NCI-H1417 (cell line): Measurements from ENCODE around the gene ST7L.
A peak's percentile ranks its signal among the peaks of the same experiment; 100 is the strongest.

ENCODE experiments used
- DNase-seq, 3 experiments: peaks; one replicate each; lab custom pipeline; 2025; lab: John Stamatoyannopoulos, UW

The ST7L gene

GRCh38 chr1:112618114-112618720 is 724 bp downstream of the ST7L start:
- peak in 2 of 3 experiments; percentile 21 to 55 for DNase-seq

DNA sequence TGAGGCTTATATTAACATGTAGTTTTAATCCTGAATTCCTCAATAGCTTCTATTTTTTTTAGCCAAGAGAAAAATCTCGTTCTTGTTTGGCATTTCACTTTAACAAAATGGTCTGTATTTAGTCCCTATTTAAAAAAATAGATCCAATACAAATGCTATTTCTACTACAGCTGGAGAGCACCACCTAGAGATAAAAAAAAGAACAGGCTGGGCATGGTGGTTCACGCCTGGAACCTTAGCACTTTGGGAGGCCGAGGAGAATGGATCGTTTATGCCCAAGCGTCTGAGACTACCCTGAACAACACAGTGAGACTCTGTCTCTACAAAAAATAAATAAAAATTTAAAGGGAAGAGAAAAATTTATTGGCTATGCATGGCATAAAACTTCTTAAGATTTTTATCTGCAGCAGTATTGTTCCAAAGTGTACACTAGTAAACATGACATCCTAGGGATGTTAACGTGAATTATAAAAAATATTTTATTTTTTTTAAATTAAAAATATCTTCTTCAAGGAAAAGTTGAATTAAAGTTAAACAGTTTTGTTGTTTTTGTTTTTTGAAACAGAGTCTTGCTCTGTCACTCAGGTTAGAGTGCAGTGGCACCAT is 4.4 kb downstream of the ST7L start:
- DNase-seq = peak in 1 of 3 experiments; percentile 18

GRCh38 chr1:112605633-112606327 is 13.2 kb downstream of the ST7L start:
- no peak for DNase-seq

DNA sequence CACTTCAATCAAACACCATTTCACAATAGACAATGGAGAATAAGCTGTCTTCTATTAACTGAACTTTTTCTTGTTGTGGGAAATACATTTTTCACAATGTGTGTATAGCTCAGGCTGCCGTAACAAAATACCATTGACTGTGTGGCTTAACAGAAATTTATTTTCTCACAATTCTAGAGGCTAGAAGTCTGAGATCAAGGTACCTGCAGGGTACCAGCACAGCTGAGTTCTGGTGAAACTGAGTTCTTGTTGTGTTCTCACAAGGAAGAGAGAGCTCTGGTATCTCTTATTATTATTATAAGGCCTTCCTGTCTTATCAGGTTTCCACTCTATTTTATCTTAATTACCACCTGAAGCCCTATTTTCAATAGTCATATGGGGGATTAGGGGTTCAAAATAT is 15.4 kb downstream of the ST7L start:
- DNase-seq = no peak

GRCh38 chr1:112603012-112603411 is 15.9 kb downstream of the ST7L start:
- no peak for DNase-seq

GRCh38 chr1:112599477-112599876 is 19.5 kb downstream of the ST7L start:
- no peak for DNase-seq

GRCh38 chr1:112594208-112594876 is 24.6 kb downstream of the ST7L start:
- DNase-seq = no peak

GRCh38 chr1:112589766-112590165 is 29.2 kb downstream of the ST7L start:
- no peak for DNase-seq

DNA sequence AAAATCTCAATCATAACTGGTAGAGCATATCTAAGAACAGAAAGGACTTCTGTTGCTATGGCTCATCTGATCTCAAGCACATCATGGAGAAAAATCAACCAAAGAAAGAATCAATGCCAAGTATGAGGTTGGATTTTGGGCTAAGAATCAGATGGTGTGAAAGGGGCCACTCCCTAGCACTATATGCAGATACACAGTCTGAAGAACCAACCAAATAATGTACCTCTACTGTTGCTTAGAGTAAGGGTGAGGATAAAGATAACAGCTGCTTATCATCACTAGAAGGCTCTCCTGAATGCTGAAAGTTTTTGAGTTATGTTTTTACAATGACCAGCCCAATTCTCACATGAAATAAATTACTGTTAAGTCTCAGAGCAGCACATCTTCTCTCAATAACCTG is 35.6 kb downstream of the ST7L start:
- no peak for DNase-seq

DNA sequence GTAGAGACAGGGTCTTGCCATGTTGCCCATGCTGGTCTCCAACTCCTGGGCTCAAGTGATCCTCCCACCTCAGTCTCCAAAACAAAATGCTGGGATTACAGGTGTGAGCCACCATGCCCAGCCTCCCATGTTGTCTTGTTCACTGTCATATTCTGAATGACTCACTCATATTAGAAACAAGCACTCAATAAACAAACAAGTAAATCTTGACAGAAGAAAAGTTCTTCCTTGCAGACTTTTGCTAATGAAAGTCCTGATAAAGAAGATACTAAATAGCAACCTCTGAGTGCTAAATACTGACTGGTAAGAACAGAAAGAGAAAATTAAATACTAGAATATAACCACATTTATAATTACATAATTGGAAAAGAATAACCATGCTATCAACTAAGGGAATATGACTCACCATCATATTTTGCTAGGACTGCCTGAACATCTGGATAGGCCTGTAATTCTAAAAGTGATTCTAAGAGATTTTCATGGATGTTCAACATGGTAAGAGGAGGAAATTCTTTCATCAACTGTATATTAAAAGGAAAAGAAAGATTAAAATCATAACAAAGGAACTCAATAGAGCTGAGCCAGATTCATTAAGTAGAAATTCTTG is 37.3 kb downstream of the ST7L start:
- DNase-seq = no peak

DNA sequence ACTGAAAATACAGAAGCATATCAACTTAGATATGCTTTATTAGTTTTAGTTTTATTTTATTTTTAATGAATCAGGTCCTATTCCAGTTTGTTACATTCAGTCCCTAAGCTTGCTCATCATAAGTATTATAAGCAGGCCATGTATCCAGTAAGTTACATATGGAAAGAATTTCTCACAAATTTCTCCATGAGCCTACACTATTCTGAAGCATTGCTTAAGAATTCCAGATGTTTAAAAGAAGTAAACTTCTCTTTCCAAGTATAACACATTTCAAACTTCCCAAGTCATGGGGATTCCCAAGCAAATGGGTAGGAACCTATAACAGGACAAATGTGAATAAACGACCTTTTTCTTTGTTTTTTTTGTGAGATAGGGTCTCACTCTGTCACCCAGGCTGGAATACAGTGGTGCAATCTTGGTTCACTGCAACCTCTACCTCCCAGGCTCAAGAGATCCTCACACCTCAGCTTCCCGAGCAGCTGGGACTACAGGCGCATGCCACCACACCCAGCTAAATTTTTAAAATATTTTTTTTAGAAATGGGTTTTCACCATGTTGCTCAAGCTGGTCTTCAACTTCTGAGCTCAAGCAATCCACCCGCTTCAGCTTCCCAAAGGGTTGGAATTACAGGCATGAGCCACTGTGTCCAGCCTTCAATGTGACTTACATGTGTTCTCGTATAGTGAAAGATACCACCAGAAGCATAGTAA is 39.0 kb downstream of the ST7L start:
- DNase-seq = no peak

DNA sequence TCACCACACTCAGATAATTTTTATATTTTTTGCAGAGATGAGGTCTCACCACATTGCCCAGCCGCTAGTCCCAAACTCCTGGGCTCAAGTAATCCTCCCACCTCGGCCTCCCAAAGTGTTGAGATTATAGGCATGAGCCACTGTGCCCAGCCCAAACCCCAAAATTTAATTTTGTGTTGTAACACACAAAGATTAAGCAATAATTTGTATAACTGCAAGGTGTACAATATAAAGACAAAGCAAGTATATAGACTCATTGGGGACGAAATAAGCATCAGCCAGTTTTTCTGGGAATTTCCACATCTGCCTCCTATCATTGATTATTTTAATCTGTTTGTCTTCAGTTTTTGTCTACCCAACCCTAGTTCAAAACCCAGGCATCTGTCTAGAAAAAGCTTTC is 42.7 kb downstream of the ST7L start:
- no peak for DNase-seq

- no peak for DNase-seq
Measured at GRCh38 chr1:112575154-112575804, 43.7 kb downstream of the ST7L start.

DNA sequence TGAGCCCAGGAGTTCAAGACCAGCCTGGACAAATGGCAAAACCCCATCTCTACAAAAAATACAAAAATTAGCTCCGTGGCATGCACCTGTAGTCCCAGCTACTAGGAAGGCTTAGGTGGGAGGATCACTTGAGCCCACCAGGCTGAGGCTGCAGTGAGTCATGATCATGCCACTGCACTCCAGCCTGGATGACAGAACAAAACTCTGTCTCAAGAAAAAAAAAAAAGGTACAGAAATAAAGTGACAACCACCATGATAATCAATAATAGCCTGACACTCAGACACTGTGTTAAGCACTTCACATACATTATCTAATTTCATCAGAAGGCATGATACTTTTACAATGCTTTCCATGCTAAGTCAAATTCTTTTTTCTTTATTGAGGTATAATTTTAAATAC is 53.1 kb downstream of the ST7L start:
- no peak for DNase-seq

GRCh38 chr1:112564081-112564480 is 54.9 kb downstream of the ST7L start:
- no peak for DNase-seq

GRCh38 chr1:112563341-112563740 is 55.6 kb downstream of the ST7L start:
- DNase-seq = no peak

DNA sequence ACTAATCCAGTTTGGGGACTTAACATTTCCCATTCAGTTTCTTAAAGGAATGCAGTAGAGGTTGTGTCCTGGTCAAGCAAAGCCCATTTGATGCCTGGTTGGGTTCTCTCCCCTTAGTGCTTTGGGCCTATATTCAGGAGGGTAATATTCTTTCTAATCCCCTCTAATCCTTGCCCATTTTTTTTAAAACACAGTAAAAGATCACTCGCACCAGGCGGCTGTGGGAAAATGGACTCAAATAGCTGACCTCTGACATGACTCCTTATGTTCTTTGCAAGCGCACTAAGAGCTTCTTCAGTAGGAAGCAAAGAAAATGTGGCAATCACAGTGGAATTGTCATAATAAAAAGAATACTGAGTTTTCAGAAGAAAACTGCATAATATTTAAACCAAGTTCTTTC is 60.3 kb downstream of the ST7L start:
- DNase-seq = no peak

- no peak for DNase-seq
Measured at GRCh38 chr1:112557385-112557784, 61.6 kb downstream of the ST7L start.

DNA sequence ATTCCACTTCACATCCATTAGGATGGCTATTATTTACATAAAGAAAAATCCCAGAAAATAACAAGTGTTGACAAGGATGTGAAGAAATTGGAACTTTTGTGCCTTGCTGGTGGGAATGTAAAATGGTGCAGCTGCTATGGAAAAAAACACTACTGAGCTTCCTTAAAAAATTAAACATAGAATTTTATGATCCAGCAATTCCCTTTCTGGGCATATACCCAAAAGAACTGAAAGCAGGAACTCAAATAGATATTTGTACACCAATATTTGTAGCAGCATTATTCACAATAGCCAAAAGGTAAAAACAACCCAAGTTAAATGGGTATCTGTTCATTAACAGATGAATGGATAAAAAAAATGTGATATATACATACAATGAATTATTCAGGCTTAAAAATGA is 64.5 kb downstream of the ST7L start:
- DNase-seq = no peak

GRCh38 chr1:112549590-112549989 is 69.4 kb downstream of the ST7L start:
- no peak for DNase-seq

DNA sequence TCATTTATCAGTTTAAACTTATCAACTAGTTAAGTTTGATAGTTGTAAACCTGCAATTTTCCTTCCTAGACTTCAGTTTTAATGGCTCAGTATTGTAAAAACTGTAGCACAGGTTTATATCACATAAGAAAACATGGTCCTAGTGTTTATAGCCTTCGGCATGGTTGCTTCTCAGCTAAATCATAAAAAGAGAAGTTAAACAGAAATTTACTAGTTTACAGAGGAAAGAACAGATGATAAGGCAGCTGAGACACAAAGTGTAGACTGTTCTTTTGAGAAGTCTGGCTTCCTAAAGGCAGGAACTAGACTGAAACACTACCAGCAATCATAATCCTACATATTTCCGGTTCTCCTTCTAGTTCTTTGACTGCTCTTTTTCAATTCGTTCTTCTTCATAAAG is 70.4 kb downstream of the ST7L start:
- DNase-seq = no peak
